Measurements from ENCODE around the gene PHACTR1.

- TF ChIP-seq CTCF (IDR thresholded peaks at IDR 0.05): no peak
- no peak for TF ChIP-seq POLR2A (IDR thresholded peaks at IDR 0.05)
These were observed 479.2 kb downstream of the PHACTR1 start for GRCh38 chr6:13195803-13196202.
